NB4 (cell line): Measurements from ENCODE around the gene C17orf107.

Experiments used
- DNase-seq: peaks from one replicate; pipeline ENCODE4 v3.0.0; 2010; ENCODE audit warnings: low read depth
- H3K4me3 ChIP-seq: one replicate; pipeline ENCODE4 v1.5.1; 2011; ENCODE audit warnings: mild to moderate bottlenecking, low read depth, low read length, moderate library complexity
- MYC ChIP-seq: IDR thresholded peaks from 2 replicates; pipeline ENCODE4 v1.6.1; 2011; ENCODE audit warnings: low read depth, low read length
- POLR2A ChIP-seq: IDR thresholded peaks from 2 replicates; pipeline ENCODE4 v1.6.1; 2011; ENCODE audit warnings: mild to moderate bottlenecking; ENCODE audit not compliant: insufficient read length; ENCODE audit errors: extremely low read depth
- TF ChIP-seq, protein P1 (sequence below): IDR thresholded peaks from one replicate; pipeline ENCODE4 v1.5.1; 2012; ENCODE audit warnings: low read depth, low read length
- TF ChIP-seq, protein P2 (sequence below): IDR thresholded peaks from 2 replicates; pipeline ENCODE4 v1.6.1; 2011; ENCODE audit warnings: low read depth, low read length

The C17orf107 gene

DNA sequence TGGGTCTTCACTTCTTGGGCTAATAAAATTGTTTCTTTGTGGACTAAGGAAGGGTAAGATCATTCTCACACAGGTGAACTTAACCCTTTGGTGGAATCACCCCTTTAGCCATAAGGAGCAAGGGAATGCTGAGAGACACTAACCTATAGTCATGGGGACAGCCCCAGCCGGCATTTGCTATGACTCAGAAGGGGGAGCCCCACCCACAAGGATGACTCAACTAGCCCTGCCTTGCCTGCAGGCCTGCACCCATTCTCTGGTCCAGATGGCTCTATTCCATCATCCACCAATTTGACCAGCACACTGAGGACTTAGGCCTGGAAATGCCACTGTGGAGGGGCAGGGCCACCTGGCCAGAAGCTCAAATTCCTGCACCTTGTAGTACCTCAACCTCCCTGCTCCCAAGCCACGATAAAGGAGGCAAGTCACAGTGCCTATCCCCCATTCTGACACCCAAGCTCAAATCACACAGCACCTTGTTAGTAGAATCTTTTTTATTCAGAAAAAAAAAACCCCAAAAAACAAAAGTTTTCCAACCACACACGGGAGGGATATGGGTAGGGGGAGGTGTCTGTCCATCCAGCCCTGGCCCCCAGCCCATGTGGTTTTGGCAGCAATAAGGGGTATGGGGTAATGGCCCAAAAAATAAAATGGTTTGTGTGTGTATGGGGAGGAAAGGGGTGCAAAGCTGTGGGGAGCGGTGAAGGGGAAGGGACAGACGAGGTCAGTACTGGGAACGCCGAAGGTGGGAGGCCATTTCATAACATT lies 46.0 kb downstream of the C17orf107 start:
- TF ChIP-seq, protein P1, sequence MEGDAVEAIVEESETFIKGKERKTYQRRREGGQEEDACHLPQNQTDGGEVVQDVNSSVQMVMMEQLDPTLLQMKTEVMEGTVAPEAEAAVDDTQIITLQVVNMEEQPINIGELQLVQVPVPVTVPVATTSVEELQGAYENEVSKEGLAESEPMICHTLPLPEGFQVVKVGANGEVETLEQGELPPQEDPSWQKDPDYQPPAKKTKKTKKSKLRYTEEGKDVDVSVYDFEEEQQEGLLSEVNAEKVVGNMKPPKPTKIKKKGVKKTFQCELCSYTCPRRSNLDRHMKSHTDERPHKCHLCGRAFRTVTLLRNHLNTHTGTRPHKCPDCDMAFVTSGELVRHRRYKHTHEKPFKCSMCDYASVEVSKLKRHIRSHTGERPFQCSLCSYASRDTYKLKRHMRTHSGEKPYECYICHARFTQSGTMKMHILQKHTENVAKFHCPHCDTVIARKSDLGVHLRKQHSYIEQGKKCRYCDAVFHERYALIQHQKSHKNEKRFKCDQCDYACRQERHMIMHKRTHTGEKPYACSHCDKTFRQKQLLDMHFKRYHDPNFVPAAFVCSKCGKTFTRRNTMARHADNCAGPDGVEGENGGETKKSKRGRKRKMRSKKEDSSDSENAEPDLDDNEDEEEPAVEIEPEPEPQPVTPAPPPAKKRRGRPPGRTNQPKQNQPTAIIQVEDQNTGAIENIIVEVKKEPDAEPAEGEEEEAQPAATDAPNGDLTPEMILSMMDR, result no peak
- peak; percentile 5 for TF ChIP-seq POLR2A
- DNase-seq, result peak; percentile 83
- H3K4me3 ChIP-seq, result peak overlapping the region; percentile 95

DNA sequence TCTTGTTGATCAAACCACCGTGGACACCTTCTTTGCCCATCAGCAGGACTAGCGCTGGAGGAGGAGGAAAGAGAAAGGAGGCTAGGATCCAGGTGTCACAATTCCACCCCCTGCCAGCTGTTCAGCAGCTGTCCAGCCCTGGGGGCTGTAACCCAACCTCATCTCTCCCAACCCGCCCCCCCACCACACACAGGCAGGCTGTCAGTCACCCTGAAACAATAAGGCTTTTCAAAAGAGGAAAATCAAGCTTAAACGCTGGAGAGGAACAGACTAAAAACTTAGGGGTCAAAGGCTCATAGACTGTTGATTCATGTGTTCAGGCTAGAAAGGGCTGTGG lies 46.6 kb downstream of the C17orf107 start:
- TF ChIP-seq MYC (no peak), POLR2A (no peak)
- TF ChIP-seq, protein P1, result no peak
- TF ChIP-seq, protein P2, sequence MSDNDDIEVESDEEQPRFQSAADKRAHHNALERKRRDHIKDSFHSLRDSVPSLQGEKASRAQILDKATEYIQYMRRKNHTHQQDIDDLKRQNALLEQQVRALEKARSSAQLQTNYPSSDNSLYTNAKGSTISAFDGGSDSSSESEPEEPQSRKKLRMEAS, result no peak
- H3K4me3 ChIP-seq, result peak overlapping the region; percentile 95
- DNase-seq, result no peak

DNA sequence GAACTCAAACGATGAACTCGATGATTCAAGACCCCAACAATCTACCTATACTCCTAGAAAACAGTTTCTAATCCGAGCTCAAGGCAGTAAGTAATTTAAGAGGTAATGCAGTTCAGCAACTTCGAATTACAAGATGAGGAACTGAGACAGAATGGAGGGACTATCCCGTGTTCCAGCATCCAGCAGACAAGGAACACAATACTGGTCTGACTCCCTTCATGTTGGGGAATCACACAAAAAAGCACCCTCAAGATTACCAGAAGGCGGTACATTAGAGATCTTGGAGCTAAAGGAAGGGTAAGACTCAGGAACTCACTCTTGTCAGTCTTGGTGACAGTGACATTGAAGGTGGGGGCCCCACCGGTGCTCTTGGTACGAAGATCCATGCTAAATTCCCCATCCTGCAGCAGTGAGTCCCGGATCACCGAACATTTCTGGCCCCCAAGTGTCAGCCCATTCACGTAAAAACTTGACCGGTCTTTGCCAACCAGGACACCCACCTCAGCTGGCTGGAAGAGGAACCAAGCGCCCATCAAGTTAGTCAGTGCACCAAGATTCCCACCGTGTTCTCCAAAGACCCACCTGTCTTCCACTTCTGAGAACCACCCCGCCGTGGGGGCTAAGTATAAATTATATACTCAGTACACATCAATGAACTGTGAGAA lies 47.1 kb downstream of the C17orf107 start:
- TF ChIP-seq, protein P1, result no peak
- TF ChIP-seq, protein P2, result no peak
- TF ChIP-seq MYC (no peak), POLR2A (no peak)
- DNase-seq, result peak; percentile 21
- peak overlapping the region; percentile 95 for H3K4me3 ChIP-seq

DNA sequence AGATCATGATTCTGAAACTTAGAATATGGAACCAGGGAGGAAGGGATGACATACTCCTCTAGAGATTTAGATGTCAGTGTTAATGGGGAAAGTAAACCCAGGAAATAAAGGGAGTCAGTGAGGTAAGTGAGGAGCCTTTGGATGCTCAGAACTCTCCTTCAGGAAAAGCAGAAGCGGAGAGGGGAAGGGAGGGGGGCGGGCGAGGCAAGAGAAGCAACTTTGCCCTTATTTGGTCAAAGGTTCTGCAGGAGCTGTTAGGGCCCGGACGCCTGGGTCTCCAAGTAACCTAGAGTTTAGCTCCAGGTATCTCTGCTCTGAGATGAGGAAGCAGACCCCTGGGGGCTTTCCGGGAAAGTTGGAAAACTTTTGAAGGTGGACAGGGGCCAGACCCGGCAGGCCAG lies 47.7 kb downstream of the C17orf107 start:
- TF ChIP-seq, protein P2, result no peak
- TF ChIP-seq POLR2A (no peak), MYC (no peak)
- TF ChIP-seq, protein P1, result no peak
- peak; percentile 56 for DNase-seq

DNA sequence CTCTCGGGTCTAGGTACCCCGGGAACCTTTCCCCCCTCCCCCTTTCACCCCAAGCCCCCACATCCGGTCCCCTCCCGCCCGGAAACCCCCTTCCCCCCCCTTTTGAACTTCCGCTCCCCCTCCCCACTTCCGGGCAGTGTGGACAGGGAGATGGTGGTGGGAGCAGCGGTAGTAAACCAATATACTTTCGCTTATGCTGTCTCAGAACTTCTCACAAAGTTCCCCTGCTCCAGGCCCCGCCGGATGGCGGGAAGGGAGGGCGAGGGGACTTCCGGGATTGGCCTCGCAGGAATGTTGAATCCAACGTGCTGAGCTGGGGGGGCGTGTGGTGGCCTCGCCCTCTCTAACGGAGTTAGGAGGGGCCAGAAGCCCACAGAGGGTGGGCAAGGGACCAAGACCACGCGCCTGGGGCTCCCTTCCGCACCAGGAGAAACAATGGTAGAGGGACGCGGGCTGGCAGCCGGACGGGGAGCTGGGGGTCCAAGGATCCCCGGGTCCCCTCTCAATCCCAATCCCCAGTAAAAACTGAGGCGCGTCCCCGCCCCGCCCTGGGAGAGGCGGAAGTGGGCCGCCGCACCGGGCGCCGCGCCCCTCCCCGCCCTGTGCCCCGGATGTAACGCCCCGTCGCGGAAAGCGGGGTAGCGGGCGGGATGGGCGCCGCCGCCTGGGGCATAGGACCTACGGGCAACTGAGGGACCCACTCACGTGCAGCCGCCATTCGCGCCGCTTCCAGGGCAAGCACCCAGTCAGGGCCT lies 48.3 kb downstream of the C17orf107 start:
- peak; percentile 70 for DNase-seq
- TF ChIP-seq, protein P2, result no peak
- TF ChIP-seq MYC (no peak), POLR2A (no peak)
- TF ChIP-seq, protein P1, result no peak
- H3K4me3 ChIP-seq, result peak overlapping the region; percentile 95

More for the DNA sequence above, 47.7 kb downstream of the C17orf107 start:
- peak overlapping the region; percentile 95 for H3K4me3 ChIP-seq
